ENCODE results near the gene CROCC2.
A peak's percentile ranks its signal among the peaks of the same experiment; 100 is the strongest.

CROCC2 gene

DNA sequence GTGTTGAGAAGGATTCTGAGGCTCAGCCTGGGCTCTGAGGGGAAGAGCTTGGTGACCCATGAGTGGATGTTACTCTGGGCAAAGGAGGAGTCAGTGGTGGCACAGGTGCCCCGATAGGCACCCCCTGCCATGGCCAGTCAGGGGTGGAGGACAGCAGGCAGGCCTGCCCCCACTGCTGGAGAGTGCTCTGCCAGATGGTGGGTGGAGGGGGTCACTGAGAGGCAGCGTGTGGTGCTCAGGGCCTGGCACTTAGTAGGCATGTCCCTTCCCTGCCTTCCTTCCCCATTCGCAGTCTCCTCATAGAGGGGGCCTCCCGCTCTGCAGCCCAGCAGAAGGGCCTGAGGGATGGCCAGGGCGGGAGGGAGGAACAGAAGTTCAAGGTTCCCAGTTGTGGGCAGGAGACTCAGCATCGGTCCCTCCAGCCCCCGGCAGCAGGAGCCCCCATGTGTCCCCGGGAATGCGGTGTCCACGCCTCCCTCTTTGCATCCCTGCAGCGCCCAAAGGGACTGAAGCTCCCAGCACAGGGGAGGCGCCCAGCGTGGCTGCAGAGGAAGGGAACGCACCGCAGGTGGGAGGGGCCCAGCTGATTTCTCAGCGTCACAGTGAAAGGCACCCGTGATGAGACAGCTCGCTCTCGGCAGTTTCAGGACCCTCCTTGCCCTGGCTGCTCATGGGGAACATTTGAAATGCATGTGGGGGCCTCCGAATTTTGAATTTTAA, 86.6 kb downstream of the CROCC2 start:
- no peak for DNase-seq

DNA sequence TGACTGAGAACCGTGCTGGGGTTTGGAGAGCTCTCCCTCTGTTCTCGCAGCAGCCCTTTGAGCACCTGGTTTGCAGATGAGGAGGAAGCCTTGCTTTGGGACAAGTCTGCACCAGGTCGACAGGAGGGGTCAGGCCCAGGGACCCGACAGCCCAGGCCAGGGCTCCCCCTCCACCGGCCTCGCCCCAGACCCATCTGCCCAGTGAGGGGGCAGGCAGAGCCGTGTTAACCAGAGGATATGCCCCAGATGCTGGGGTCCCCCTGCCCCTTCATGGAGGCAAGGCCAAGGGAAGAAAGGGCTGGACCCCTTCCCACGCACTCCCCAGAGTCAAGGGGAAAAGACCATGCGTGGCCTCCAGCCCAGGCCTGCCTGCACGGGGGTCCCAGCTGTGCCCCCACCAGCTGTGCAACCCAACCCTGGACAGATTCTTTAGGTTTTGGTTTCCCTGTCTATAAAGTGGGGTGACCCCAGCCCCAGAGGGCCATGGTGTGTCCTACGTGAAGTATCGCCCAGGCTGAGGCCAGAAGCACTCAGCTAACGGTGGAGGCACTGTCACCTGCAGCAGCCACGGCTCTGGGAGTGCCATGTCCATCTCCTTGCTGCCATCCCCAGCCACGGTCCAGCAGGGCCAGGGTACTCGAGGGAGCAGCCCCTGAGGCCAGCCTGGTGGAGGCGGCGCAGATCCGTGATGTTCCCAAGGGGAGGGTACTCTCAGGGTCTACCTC, 87.5 kb downstream of the CROCC2 start:
- no peak for DNase-seq

DNA sequence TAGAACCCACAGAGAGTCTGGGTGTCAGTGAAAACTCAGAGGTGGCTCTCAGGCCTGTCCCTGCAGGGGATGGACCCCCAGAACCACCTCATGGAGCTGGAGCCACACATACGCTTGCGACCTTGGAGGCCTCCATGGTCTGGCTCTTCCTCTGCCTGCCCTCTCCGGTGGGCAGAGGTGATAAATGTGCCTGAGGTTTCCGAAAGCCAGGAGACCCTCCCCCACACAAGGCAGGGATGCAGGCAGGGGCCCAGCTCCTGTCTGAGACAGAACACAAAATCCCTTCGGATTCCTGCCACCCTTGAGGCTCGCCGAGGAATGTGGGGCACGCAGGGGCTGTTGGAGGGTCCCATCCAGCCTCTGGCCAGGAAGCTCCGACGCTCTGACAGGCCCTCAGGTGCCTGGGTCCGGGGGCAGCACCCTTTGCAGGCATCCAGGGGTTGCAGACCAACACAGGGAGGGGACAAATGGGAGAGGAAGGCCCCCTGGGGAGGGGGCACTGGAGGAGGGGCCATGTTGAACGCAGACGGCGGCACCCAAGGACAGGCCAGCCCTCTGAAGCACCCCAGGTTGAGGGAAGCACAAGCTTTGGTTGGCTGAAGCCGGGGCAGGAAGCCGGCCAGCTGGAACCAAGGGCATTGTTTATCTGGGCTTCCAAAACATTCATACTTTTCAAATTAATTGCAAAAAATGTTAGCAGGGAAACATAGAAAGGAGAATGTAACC, 88.2 kb downstream of the CROCC2 start:
- no peak for DNase-seq

- DNase-seq: no peak
Observed at GRCh38 chr2:240995041-240996021, 89.2 kb downstream of the CROCC2 start.

GRCh38 chr2:240996161-240996833, 90.2 kb downstream of the CROCC2 start:
- no peak for DNase-seq

DNA sequence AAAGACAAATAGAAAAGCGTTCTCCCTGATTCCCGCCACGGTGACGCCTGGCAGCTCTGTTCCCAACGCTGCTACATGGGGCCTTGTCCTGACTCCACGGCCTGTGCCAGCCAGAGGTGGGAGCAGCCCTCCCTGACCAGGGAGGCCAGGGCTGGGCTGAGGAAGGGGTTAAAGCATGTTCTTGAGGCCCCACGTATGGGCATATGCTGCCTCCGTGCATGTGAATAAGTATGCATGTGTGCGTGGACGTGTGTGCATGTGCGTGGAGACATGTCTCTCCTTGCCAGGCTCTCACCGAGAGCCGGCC, 90.7 kb downstream of the CROCC2 start:
- no peak for DNase-seq

- DNase-seq: no peak
Observed at GRCh38 chr2:240997141-240997855, 91.2 kb downstream of the CROCC2 start.

DNA sequence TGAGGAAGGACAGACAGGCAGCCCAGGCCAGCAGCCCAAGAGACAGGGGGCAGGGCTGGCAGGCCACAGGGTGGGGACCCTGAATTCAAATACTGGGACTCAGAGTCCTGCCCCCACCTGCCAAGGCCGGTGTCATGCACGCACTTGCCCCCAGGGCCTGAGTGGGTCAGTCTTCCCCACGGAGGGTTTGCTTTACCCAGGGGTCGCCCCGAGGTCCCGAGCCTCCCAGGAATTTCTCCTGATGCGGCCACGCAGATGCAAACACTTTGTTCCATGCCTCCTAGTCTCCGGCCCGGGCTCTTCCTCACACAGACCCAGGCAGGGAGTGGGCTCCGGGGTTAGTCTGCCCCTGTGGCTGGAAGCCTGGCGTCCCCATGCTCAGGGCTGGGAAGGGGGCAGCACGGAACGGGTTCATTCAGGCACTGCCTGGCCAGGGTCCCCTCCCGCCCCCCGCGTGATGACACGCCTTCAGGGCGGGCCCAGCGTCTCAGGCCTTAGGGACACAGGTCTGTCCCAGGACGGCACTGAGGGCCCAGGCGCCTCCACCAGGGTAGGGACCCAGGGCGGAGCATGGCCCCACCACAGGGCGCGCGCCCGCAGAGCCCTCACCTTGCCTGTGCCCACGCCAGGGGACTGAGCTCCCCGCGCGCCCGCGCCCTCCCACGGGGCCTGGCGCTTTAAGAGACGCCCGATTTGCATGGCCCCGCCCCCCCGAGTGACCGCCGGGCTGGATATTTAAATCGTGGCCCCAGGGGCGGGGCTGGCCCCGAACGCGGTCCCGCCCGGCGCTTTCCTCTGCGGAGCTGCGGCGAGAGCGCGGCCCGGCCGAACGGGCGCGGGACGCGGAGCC, 91.9 kb downstream of the CROCC2 start, which contains the start of gene SNED1:
TSS of gene SNED1 (plus strand) at position 763 of the 850 bp plus-strand sequence. CDS start 220 bp downstream, outside the sequence.
- peak; percentile 51 for DNase-seq

GRCh38 chr2:240998706-240998994, 92.5 kb downstream of the CROCC2 start:
- no peak for DNase-seq

DNA sequence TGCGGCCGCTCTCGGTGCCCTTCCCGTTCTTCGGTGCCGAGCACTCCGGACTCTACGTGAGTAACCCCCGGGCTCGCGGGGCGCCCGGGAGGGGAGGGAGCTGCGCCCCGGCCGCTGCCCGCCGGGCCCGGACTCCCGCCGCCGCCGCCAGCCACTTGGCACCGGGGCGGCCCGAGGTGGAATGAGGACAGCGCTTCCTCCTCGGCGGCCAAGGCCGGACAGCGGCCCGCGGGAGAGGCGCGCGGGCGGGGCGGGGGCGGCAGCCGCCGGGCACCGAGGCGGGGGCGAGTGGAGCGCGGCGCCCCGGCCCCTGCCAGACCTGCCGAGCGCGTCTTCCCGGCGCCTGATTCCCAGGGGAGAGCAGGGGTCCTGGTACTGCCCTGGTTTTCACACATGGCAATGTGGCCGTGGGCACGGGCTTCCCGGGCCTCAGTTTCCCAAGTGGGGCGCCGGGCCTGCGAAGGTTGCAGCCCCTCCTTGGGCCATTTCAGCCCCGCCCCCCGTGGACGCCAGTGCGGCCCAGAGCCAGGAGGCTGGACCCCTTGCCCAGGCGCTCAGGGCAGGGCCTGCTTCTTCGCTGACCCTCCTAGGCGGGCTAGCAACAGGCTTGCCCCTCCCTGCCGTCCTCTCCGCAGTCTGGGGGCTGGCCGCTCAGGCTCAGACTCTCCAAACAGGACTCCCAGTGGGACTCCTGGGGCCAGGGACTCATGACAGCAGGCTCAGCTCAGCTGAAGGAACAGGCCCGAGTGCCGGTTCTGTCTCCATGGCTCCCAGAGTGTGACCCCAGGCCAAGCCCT, 93.1 kb downstream of the CROCC2 start:
- no peak for DNase-seq

- DNase-seq: no peak
Observed at GRCh38 chr2:240999873-241000541, 93.9 kb downstream of the CROCC2 start.

DNA sequence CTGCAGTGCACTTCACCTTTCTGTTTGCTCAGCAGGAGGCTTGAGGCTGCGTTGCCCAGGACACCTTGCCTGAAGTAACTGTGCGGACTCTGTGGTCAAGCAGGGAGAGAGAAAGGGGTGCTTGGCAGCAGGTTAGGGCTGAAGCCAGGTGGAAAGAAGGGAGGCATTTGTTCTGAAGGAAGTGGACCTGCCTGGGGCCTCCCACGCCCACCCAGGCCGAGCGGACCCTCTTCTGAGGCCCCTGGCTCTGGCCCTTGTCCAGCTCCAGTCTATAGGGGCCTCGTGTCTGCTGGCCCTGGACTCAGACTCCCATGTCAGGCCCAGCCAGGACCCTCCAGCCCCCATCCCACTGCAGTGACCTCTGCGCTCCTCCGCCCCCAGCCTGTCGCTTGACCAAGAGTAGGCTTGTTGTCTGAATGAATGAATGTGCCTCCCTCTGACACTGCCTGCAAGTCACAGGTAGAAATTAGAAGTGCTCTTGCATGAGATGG, 94.7 kb downstream of the CROCC2 start:
- DNase-seq: no peak

- no peak for DNase-seq
Observed at GRCh38 chr2:241001413-241002274, 95.5 kb downstream of the CROCC2 start.

DNA sequence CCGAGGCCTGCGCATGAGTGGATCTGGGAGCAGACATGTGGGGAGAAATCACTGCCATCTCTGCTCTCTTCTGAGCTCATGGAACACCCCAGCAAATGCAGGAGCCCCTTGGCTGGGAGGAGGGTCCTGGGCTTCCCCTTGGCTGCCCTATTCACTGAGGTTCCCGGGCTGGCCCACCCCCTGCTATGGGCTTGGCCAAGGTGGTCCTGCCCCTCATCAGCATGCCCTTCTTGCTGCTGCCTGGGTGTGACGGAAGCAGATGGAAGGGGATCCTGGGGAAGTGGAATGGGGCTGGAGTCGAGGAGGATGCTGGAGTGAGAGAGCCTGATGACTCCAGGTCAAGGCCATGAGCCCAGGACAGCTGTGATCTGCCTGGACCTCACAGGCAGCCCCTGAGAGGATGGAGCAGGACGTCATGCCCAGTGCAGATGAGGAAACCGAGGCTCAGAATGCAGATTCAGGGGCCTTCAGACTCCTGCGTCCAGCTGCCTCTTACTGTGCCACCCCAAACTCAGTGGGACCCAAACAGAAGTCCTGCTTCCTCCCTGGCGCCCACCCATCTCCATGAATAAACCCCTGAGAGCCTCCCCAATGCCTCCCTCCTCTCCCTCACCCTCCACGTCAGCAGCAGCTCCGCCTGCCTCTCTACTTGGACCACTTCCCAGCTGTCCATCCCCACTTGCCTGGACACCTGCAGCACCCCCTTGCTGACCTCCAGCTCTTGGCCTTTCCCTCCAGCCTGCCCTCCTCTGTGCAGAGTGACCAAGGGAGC, 96.3 kb downstream of the CROCC2 start:
- DNase-seq: no peak

- DNase-seq: no peak
Observed at GRCh38 chr2:241003047-241003360, 96.9 kb downstream of the CROCC2 start.

- DNase-seq: no peak
Observed at GRCh38 chr2:241003369-241003768, 97.2 kb downstream of the CROCC2 start.

DNA sequence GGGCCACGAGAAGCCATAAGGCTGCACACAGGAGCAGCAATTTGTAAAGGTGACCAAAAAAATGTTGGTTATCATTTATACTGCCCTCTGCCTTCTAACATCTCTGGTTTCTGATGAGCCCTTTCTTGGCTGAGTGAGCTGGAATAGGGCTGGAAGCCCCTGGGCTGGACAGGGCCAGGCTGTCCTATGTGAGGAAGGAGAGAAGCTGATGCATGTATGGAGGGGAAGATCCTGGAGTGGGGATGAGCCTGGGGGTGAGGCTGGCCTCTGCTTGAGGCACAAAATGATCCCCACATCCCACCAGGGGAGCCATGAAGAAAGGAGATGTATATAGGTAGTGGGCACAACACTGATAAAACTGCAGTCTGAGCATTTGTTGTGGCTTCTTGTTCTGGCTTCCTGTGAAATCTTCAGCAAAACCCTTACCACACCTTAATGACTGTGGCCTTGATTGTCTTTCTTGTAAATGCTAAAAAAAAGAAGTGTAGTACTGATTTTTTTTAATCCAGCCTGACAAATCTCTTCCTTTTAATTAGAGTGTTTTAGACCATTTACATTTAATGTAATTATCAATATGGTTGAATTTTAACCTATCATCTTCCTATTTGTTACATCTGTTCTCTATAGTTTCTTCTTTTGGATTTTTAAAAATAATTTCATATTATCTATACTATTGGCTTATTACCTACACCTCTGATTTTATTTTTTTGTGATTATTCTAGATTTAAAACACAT, 97.9 kb downstream of the CROCC2 start:
- DNase-seq: no peak
